Fibroblast of lung (primary cell): Measurements from ENCODE around the gene ITGBL1. TPM values are rescaled to one million over a fixed set of nuclear protein-coding genes. Genes with fewer than 3 reads are reported as not detected.

Experiments
- DNase-seq, 2 donors: peaks; one replicate each; pipeline versions ENCODE4 v3.0.0 to v3.0.0-alpha.2; 2010; ENCODE audit warnings: low read depth in 2 of 2
- H2AFZ ChIP-seq: 2 replicates; pipeline ENCODE4 v1.5.1; 2012; ENCODE audit warnings: low read length, control low read depth, inconsistent platforms
- H3K27ac ChIP-seq: 2 replicates; pipeline ENCODE4 v1.5.1; 2011; ENCODE audit warnings: low read length, control low read depth; ENCODE audit not compliant: insufficient read depth
- H3K27me3 ChIP-seq: 2 replicates; pipeline ENCODE4 v1.5.1; 2011; ENCODE audit warnings: mild to moderate bottlenecking, low read length; ENCODE audit not compliant: control insufficient read depth, insufficient read depth
- H3K36me3 ChIP-seq: 2 replicates; pipeline ENCODE4 v1.5.1; 2011; ENCODE audit warnings: low read length; ENCODE audit not compliant: control insufficient read depth, insufficient read depth
- H3K4me1 ChIP-seq: 2 replicates; pipeline ENCODE4 v1.5.1; 2011; ENCODE audit warnings: low read length; ENCODE audit not compliant: control insufficient read depth, insufficient read depth; ENCODE audit errors: extremely low read depth
- H3K4me2 ChIP-seq: 2 replicates; pipeline ENCODE4 v1.5.1; 2011; ENCODE audit warnings: low read length, control low read depth; ENCODE audit not compliant: insufficient read depth; ENCODE audit errors: extremely low read depth
- H3K4me3 ChIP-seq, 4 experiments: fragments of 200-600 bp in 1 of 4; sonication (generic) in 1 of 4; replicated peaks in 1 of 4; 2 replicates each; pipeline ENCODE4 v1.5.1; 2011 to 2016; ENCODE audit warnings: low read length in 4 of 4, low read depth in 3 of 4, mild to moderate bottlenecking in 3 of 4, control low read depth in 2 of 4, inconsistent platforms in 1 of 4, mixed read lengths in 1 of 4; ENCODE audit not compliant: insufficient read depth in 1 of 4; ENCODE audit errors: control extremely low read depth in 1 of 4
- H3K79me2 ChIP-seq: 2 replicates; pipeline ENCODE4 v1.5.1; 2012; ENCODE audit warnings: mild to moderate bottlenecking, low read length, inconsistent platforms; ENCODE audit not compliant: control insufficient read depth, insufficient read depth
- H3K9ac ChIP-seq: 2 replicates; pipeline ENCODE4 v1.5.1; 2011; ENCODE audit warnings: mild to moderate bottlenecking, low read length, control low read depth; ENCODE audit not compliant: insufficient read depth
- H3K9me3 ChIP-seq: 2 replicates; pipeline ENCODE4 v1.5.1; 2012; ENCODE audit warnings: low read depth, low read length; ENCODE audit not compliant: control insufficient read depth, insufficient read depth
- H4K20me1 ChIP-seq: 2 replicates; pipeline ENCODE4 v1.5.1; 2011; ENCODE audit warnings: low read length; ENCODE audit not compliant: control insufficient read depth, insufficient read depth; ENCODE audit errors: extremely low read depth
- EZH2 ChIP-seq: IDR thresholded peaks from 2 replicates; pipeline ENCODE4 v1.5.1; 2012; ENCODE audit warnings: low read length, control low read depth, mild to moderate bottlenecking; ENCODE audit errors: missing control alignments
- polyA plus RNA-seq, 2 donors: library from polyadenylated mRNA; depleted of rRNA in 1 of 2; stranded (reverse) in 1 of 2; unstranded in 1 of 2; fragments of >200 nt; gene quantifications; 2 replicates each; pipeline ENCODE4 v1.2.1, GENCODE V29; 2011 to 2012; ENCODE audit warnings: missing spikeins in 1 of 2
- total RNA-seq: library from RNA; depleted of rRNA; stranded (reverse); fragments of >200 nt; gene quantifications from 2 replicates; pipeline ENCODE4 v1.2.1, GENCODE V29; 2014
- TF ChIP-seq, protein P1 (sequence below), 2 donors: IDR thresholded peaks in 1 of 2; conservative IDR thresholded peaks in 1 of 2; 1 replicate in 1 of 2; 2 replicates in 1 of 2; pipeline ENCODE4 v1.5.1; 2011 to 2012; ENCODE audit warnings: low read length in 2 of 2, control low read depth in 1 of 2, inconsistent platforms in 1 of 2, low read depth in 1 of 2, mild to moderate bottlenecking in 1 of 2

The ITGBL1 gene
- total and polyA plus RNA-seq, 2 donors (not counting 1 experiment from before 2014, with no cell fraction given) = 45.1 to 87.4 TPM

DNA sequence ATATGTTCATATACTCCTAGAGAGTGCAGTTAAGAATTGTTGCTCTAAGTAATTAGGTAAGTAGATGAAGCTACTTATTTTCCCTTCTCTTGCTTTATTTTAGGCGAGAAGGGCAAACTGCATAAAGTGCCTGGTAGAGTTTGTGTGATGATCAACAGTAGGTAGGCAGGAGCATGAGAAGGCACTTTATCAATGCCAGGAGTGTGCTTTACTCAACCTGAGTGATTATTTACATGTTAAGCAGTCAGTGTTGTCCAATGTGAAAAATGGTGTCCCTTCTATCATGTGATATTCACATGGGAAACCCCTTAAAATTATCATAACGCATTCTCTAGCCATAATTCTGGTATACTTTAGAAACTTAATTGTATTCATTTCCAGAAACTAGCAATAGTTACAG, 294.0 kb downstream of the ITGBL1 start:
- no peaks in the 10 kb centered on the region for H3K4me1 ChIP-seq
- H3K27ac ChIP-seq = no peak overlapping the region
- no peaks in the 10 kb centered on the region for H3K9me3 ChIP-seq
- H3K36me3 ChIP-seq = no peaks in the 10 kb centered on the region
- no peaks in the 10 kb centered on the region for H3K79me2 ChIP-seq
- no peak for DNase-seq
- no peak overlapping the region for H3K4me2 ChIP-seq
- H2AFZ ChIP-seq = no peak overlapping the region
- H4K20me1 ChIP-seq = no peaks in the 10 kb centered on the region
- no peaks in the 10 kb centered on the region for H3K27me3 ChIP-seq
- no peak overlapping the region for H3K4me3 ChIP-seq
- TF ChIP-seq, protein P1, sequence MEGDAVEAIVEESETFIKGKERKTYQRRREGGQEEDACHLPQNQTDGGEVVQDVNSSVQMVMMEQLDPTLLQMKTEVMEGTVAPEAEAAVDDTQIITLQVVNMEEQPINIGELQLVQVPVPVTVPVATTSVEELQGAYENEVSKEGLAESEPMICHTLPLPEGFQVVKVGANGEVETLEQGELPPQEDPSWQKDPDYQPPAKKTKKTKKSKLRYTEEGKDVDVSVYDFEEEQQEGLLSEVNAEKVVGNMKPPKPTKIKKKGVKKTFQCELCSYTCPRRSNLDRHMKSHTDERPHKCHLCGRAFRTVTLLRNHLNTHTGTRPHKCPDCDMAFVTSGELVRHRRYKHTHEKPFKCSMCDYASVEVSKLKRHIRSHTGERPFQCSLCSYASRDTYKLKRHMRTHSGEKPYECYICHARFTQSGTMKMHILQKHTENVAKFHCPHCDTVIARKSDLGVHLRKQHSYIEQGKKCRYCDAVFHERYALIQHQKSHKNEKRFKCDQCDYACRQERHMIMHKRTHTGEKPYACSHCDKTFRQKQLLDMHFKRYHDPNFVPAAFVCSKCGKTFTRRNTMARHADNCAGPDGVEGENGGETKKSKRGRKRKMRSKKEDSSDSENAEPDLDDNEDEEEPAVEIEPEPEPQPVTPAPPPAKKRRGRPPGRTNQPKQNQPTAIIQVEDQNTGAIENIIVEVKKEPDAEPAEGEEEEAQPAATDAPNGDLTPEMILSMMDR (conservative IDR thresholded peaks at IDR 0.05 in 1 of 2, IDR thresholded peaks at IDR 0.05 in 1 of 2; ENCODE audit: low read depth in 1 of 2, low read length in 2 of 2) = no peak
- no peak for TF ChIP-seq EZH2
- no peak overlapping the region for H3K9ac ChIP-seq

DNA sequence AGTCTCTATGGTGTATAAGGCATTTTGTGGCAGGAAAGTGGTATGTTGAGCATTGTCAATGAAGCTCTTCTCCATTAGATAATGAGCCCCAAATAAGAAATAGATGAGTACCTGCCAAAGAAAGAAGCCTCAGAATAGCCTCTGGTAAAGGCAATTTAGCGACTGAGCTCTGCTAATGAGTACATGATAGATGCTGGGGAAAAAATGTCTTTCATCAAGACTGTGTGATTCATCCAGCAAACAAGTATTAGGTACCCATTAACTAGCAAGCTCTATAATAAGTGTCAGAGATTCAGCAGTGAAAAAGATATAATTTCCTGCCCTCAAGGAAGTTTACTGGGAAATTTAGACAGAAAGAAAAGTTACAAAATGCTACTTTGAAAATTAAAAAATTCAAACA, 294.6 kb downstream of the ITGBL1 start:
- H3K9ac ChIP-seq = no peak overlapping the region
- TF ChIP-seq, protein P1 (conservative IDR thresholded peaks at IDR 0.05 in 1 of 2, IDR thresholded peaks at IDR 0.05 in 1 of 2; ENCODE audit: low read depth in 1 of 2, low read length in 2 of 2) = no peak
- TF ChIP-seq EZH2 = no peak
- DNase-seq = no peak
- no peaks in the 10 kb centered on the region for H3K4me1 ChIP-seq
- H4K20me1 ChIP-seq = no peaks in the 10 kb centered on the region
- H3K9me3 ChIP-seq = no peaks in the 10 kb centered on the region
- no peak overlapping the region for H3K4me3 ChIP-seq
- no peaks in the 10 kb centered on the region for H3K79me2 ChIP-seq
- H3K27me3 ChIP-seq = no peaks in the 10 kb centered on the region
- H2AFZ ChIP-seq = no peak overlapping the region
- H3K36me3 ChIP-seq = no peaks in the 10 kb centered on the region
- H3K4me2 ChIP-seq = no peak overlapping the region
- no peak overlapping the region for H3K27ac ChIP-seq

DNA sequence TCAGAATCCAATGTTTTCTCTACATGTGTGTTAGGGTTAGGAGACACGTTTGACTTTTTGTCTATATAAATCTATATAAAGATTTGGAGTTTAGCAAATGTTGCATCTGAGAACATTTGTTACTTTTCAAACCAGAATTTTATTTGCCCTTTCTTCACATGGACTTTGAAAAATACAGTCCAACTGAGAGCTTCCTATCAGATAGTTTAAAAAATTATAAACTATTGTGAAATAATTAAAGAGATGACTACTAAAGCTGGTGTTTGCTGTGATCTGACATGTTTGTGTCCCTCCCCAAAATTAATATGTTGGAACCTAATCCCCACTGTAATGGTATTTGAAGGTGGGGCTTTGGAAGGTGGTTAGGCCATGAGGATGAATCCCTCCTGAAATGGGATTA, 297.1 kb downstream of the ITGBL1 start:
- Histone ChIP-seq H3K9me3 (no peaks in the 10 kb centered on the region), H2AFZ (no peak overlapping the region), H3K9ac (no peak overlapping the region), H3K79me2 (no peaks in the 10 kb centered on the region), H3K4me2 (no peak overlapping the region), H3K27me3 (no peaks in the 10 kb centered on the region), H3K4me1 (no peaks in the 10 kb centered on the region), H3K27ac (no peak overlapping the region), H3K4me3 (no peak overlapping the region), H3K36me3 (no peaks in the 10 kb centered on the region), H4K20me1 (no peaks in the 10 kb centered on the region)
- DNase-seq = no peak
- no peak for TF ChIP-seq EZH2
- TF ChIP-seq, protein P1 (conservative IDR thresholded peaks at IDR 0.05 in 1 of 2, IDR thresholded peaks at IDR 0.05 in 1 of 2; ENCODE audit: low read depth in 1 of 2, low read length in 2 of 2) = no peak
